ENCODE data around the gene MYRFL.

DNA sequence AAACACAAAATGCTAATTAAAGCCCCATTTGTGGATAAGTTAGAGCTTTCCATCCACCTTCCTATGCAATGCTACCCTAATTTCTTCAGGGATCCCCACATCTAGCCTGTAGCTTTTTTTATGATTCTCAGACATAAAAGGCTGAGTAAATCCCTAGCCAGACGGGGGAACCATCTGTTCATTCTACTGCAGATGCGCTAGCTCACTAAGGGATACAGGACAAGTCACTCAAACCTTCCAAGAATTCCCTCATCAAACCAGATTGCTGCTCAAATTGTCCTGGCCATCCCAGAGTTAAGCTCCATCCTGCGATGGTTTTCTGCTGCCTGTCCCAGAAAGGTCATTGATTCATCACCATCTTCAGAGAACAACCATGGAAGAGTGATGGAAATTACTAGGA is 56.7 kb downstream of the MYRFL start:
- TF ChIP-seq POLR2A (IDR thresholded peaks at IDR 0.05) (no peak), EP300 (IDR thresholded peaks at IDR 0.05) (no peak)
- TF ChIP-seq, protein P1, sequence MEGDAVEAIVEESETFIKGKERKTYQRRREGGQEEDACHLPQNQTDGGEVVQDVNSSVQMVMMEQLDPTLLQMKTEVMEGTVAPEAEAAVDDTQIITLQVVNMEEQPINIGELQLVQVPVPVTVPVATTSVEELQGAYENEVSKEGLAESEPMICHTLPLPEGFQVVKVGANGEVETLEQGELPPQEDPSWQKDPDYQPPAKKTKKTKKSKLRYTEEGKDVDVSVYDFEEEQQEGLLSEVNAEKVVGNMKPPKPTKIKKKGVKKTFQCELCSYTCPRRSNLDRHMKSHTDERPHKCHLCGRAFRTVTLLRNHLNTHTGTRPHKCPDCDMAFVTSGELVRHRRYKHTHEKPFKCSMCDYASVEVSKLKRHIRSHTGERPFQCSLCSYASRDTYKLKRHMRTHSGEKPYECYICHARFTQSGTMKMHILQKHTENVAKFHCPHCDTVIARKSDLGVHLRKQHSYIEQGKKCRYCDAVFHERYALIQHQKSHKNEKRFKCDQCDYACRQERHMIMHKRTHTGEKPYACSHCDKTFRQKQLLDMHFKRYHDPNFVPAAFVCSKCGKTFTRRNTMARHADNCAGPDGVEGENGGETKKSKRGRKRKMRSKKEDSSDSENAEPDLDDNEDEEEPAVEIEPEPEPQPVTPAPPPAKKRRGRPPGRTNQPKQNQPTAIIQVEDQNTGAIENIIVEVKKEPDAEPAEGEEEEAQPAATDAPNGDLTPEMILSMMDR (IDR thresholded peaks at IDR 0.05), result no peak
